Stimulated activated CD4-positive, alpha-beta T cell treated with anti-CD3 and anti-CD28 coated beads, Interleukin-2, amount 100 ng/mL, for 4 hours (primary cell): Measurements from ENCODE around the gene RFXANK.

ENCODE experiments used
- DNase-seq: peaks from one replicate; pipeline ENCODE4 v3.0.0-alpha.2; 2020; ENCODE audit warnings: low read depth

Gene RFXANK

GRCh38 chr19:19232261-19232721, 40.2 kb downstream of the RFXANK start:
- no peak for DNase-seq

DNA sequence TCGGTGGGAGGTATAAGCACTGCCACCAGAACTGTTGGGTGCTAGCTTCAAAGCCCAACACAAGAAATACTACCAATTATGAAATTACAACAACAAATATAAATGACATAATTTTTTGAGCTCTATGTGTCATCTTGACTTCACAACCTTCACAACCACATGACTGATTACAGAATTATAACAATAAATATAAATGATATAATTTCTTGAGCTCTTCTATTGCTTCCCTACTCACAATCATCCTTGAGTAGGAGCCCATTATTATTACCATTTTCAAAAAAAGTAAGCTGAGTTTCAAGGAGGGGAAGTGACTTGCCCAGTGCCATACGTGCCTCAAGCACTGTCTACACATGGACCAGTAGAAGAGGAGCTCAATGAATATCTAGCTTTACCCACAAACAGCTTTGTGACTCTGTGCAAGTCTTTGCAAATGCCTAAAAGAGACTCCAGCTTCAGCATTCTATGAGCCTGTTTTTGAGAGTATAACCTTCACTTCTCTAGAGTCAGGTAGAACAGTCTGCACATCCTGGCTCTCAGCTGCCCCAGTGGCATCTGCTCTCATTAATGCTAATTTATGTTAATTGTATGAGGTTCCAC, 42.3 kb downstream of the RFXANK start:
- no peak for DNase-seq

DNA sequence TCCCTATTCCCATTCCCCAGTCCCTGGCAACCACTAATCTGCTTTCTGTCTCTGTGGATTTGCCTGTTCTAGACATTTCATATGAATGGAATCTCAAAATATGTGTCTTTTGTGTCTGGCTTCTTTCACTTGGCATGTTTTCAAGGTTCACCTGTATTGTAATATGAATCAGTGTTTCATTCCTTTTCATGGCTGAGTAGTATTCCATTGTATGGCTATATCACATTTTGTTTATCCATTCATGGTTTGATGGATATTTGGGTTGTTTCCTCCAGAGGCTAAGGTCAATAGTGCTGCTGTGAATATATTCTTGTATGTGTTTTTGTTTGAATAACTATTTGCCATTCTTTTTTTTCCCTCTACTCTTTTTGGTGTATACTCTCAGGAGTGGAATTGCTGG, 44.1 kb downstream of the RFXANK start:
- DNase-seq, result no peak

GRCh38 chr19:19238126-19238894, 46.3 kb downstream of the RFXANK start:
- DNase-seq, result no peak

DNA sequence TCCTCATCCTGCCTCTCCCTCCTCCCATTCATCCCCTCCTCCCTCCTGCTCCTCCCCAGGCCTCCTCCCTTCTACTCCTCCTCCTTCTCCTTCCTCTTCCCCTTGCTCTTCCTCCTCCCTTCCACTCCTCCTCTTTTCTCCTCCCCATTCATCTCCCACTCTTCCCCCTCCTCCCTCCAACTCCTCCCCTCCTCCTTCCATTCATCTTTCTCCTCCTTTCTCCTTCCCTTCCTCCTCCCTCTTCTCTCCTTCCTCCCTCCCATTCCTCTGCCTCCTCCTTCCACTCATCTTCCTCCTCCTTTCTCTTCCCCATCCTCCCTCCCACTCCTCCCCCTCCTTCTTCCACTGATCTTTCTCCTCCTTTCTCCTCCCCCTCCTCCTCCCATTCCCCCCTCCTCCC, 47.6 kb downstream of the RFXANK start:
- DNase-seq, result no peak

GRCh38 chr19:19240476-19240875, 48.4 kb downstream of the RFXANK start:
- DNase-seq, result no peak

DNA sequence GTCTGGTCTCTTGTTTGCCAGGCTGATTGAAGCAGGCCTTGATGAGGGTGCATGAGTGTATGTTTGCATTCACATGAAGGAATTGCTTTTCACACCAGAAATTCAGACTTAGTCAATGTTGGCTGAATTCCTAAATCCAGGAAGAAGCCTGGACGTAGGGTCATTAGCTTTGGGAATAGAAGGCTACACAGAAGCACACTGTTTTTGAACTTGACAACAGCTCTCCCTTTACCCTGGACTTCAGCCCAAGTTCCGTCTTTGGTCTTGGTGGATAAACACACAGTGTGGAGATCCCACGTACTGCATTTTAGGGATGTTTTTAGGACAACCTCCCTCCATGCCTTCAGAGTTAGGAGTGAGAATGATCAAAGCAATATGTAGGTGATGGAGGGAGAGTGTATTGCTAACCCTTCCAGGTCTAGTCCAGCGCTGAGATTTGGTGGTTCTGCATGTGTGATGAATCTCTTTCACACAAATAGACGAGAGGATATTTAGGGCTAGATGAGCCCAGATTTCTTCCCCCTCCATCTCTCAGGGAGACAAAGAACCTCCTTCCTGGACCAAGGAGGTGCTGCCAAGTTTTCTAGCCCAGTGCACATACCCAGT, 58.2 kb downstream of the RFXANK start:
- no peak for DNase-seq
